MCF 10A (cell line): Measurements from ENCODE around the gene LCAT. TPM values are rescaled to one million over a fixed set of nuclear protein-coding genes. Genes with fewer than 3 reads are reported as not detected.
A peak's percentile ranks its signal among the peaks of the same experiment; 100 is the strongest.
"Not testable (repeated sequence)": the region's sequence is repeated elsewhere in the genome, so short reads cannot be mapped to it uniquely, and the experiment has no call there.

Experiments
- BruUV-seq: library from RNA; stranded (reverse); fragments of 400-500 nt; replicated peaks from 2 replicates; lab custom pipeline; 2021; lab: Mats Ljungman, UMichigan
- CTCF ChIA-PET: fragments of 300-600 bp; sonication (Branson Sonifier 250); formaldehyde crosslinking; extraction: SDS; loops from one replicate; lab custom pipeline; 2021; ENCODE audit warnings: antibody characterized with exemption, inconsistent platforms; lab: Yijun Ruan, JAX
- POLR2A ChIA-PET: fragments of 300-600, 350-650 bp; sonication (Branson Sonifier 250); formaldehyde crosslinking; extraction: SDS; loops from one replicate; lab custom pipeline; 2020; ENCODE audit warnings: antibody characterized with exemption, inconsistent platforms; lab: Yijun Ruan, JAX
- DNase-seq: peaks from one replicate; pipeline ENCODE4 v3.0.0-alpha.2; 2018; ENCODE audit not compliant: unreplicated experiment
- H3K27ac Mint-ChIP-seq: one replicate; pipeline ENCODE4 v1.8.0; 2022; ENCODE audit warnings: mild to moderate bottlenecking, low read depth, mixed read lengths; ENCODE audit not compliant: unreplicated experiment
- H3K27me3 Mint-ChIP-seq: one replicate; pipeline ENCODE4 v1.8.0; 2022; ENCODE audit warnings: mixed read lengths; ENCODE audit not compliant: insufficient read depth, unreplicated experiment
- H3K36me3 Mint-ChIP-seq: one replicate; pipeline ENCODE4 v1.8.0; 2022; ENCODE audit warnings: mild to moderate bottlenecking, moderate library complexity, mixed read lengths; ENCODE audit not compliant: insufficient read depth, unreplicated experiment
- H3K4me1 Mint-ChIP-seq: one replicate; pipeline ENCODE4 v1.8.0; 2022; ENCODE audit warnings: mixed read lengths; ENCODE audit not compliant: insufficient read depth, unreplicated experiment
- H3K4me3 Mint-ChIP-seq: one replicate; pipeline ENCODE4 v1.8.0; 2022; ENCODE audit warnings: mild to moderate bottlenecking, moderate library complexity, mixed read lengths; ENCODE audit not compliant: unreplicated experiment
- H3K9me3 Mint-ChIP-seq: one replicate; pipeline ENCODE4 v1.8.0; 2022; ENCODE audit warnings: mixed read lengths; ENCODE audit not compliant: unreplicated experiment
- CTCF ChIP-seq: fragments of 200-600 bp; IDR thresholded peaks from one replicate; pipeline ENCODE4 v1.8.0; 2022; ENCODE audit warnings: antibody characterized with exemption, mild to moderate bottlenecking; ENCODE audit not compliant: unreplicated experiment
- intact Hi-C: fragments of 100-400 bp; cut with micrococcal nuclease; formaldehyde crosslinking; loops from 2 replicates; pipeline ENCODE4 v1.14.1; 2022
- total RNA-seq: library from RNA; stranded (reverse); gene quantifications from 2 replicates; pipeline ENCODE4 v1.2.3, GENCODE V29; 2022

Gene LCAT
- total RNA-seq, 1 experiment from 2014 or later, result 35.3 TPM

- peaks cover 14% of the 10 kb centered on the region for H3K4me1 Mint-ChIP-seq
- H3K27me3 Mint-ChIP-seq, result no peaks in the 10 kb centered on the region
- BruUV-seq, result no TSS peak
- H3K4me3 Mint-ChIP-seq, result no peak overlapping the region
- no peak for DNase-seq
- ChIA-PET CTCF (interaction anchor here (0.6 to 1.6 kb wide), 9 partner anchors 8 to 282 kb away, joined by 3 to 4 read pairs (median 3); partner anchors contain the start of gene ACD), POLR2A (interaction anchor here (0.6 to 2.8 kb wide), 7 partner anchors 10 to 98 kb away, joined by 3 to 11 read pairs (median 4); no protein-coding TSS in a partner anchor)
- no peaks in the 10 kb centered on the region for H3K9me3 Mint-ChIP-seq
- peaks cover 69% of the 10 kb centered on the region for H3K36me3 Mint-ChIP-seq
- no peak overlapping the region for H3K27ac Mint-ChIP-seq
- intact Hi-C loops, result no loop called here
- TF ChIP-seq CTCF, result no peak
Measured at GRCh38 chr16:67941469-67942199, 2.3 kb downstream of the LCAT start.

- H3K9me3 Mint-ChIP-seq, result no peaks in the 10 kb centered on the region
- H3K4me1 Mint-ChIP-seq, result peaks cover 14% of the 10 kb centered on the region
- H3K36me3 Mint-ChIP-seq, result peaks cover 71% of the 10 kb centered on the region
- ChIA-PET POLR2A (interaction anchor here (1.2 to 2.8 kb wide), 3 partner anchors 19 to 21 kb away, joined by 3 to 11 read pairs (median 6); no protein-coding TSS in a partner anchor), CTCF (interaction anchor here (0.6 to 2.3 kb wide), 7 partner anchors 9 to 124 kb away, joined by 3 to 6 read pairs (median 4); no protein-coding TSS in a partner anchor)
- H3K4me3 Mint-ChIP-seq, result no peak overlapping the region
- BruUV-seq, result no TSS peak
- no peak for TF ChIP-seq CTCF
- intact Hi-C loops, result no loop called here
- no peaks in the 10 kb centered on the region for H3K27me3 Mint-ChIP-seq
- DNase-seq, result no peak
- no peak overlapping the region for H3K27ac Mint-ChIP-seq
Measured at GRCh38 chr16:67940446-67941089, 3.4 kb downstream of the LCAT start.

GRCh38 chr16:67939507-67940445, 4.1 kb downstream of the LCAT start:
- Mint-ChIP-seq H3K9me3 (no peaks in the 10 kb centered on the region), H3K27ac (no peak overlapping the region), H3K27me3 (no peaks in the 10 kb centered on the region), H3K36me3 (peaks cover 79% of the 10 kb centered on the region), H3K4me1 (peaks cover 21% of the 10 kb centered on the region), H3K4me3 (no peak overlapping the region)
- intact Hi-C loops, result no loop called here
- no TSS peak for BruUV-seq
- no peak for TF ChIP-seq CTCF
- ChIA-PET POLR2A (interaction anchor here (0.7 to 2.8 kb wide), 5 partner anchors 8 to 133 kb away, joined by 3 to 11 read pairs (median 3); partner anchors contain the start of genes RANBP10 and TSNAXIP1), CTCF (interaction anchor here (0.7 to 2.3 kb wide), 4 partner anchors 10 to 123 kb away, joined by 3 to 6 read pairs (median 4); no protein-coding TSS in a partner anchor)
- no peak for DNase-seq

GRCh38 chr16:67937713-67938112, 6.2 kb downstream of the LCAT start:
- peaks cover 76% of the 10 kb centered on the region for H3K36me3 Mint-ChIP-seq
- not testable (repeated sequence) for DNase-seq, H3K27me3 Mint-ChIP-seq, H3K9me3 Mint-ChIP-seq, BruUV-seq
- intact Hi-C loops, result loop anchor here (2.0 kb wide), 1 partner anchor 103 kb away; no protein-coding TSS in a partner anchor
- ChIA-PET POLR2A (interaction anchor here (1.2 to 4.3 kb wide), 7 partner anchors 8 to 148 kb away, joined by 3 to 45 read pairs (median 15); partner anchors contain the start of genes NFATC3 and NRN1L), CTCF (interaction anchor here (0.9 to 1.1 kb wide), 3 partner anchors 12 to 65 kb away, joined by 3 read pairs; partner anchors contain the start of gene EDC4)
- peak overlapping the region; percentile 98 for H3K27ac Mint-ChIP-seq
- H3K4me3 Mint-ChIP-seq, result peak overlapping the region; percentile 100
- peaks cover 32% of the 10 kb centered on the region for H3K4me1 Mint-ChIP-seq
